Panc1 (cell line): ENCODE results near the gene SLC2A4. TPM values are rescaled to one million over a fixed set of nuclear protein-coding genes. Genes with fewer than 3 reads are reported as not detected.

ENCODE experiments used
- ATAC-seq: fragments of 200-7000 bp; cut with Tn5 transposase; 2 replicates; pipeline ENCODE4 v1.9.1; 2020; ENCODE audit warnings: mild to moderate bottlenecking, moderate library complexity
- BruUV-seq: library from RNA; stranded (reverse); fragments of 400-500 nt; replicated peaks from 2 replicates; lab custom pipeline; 2021; lab: Mats Ljungman, UMichigan
- CTCF ChIA-PET: fragments of 300-600 bp; sonication (Branson Sonifier 250); formaldehyde crosslinking; loops from one replicate; lab custom pipeline; 2022; ENCODE audit warnings: antibody characterized with exemption; lab: Charles Lee
- POLR2A ChIA-PET: fragments of 300-600 bp; sonication (Branson Sonifier 250); formaldehyde crosslinking; loops from one replicate; lab custom pipeline; 2022; ENCODE audit warnings: antibody characterized with exemption; lab: Charles Lee
- DNase-seq: peaks from one replicate; pipeline ENCODE4 v3.0.0-alpha.2; 2010; ENCODE audit warnings: low read depth, low spot score
- H3K27ac ChIP-seq: 2 replicates; pipeline ENCODE4 v1.5.1; 2011; ENCODE audit warnings: mild to moderate bottlenecking, low read length, inconsistent platforms
- H3K27me3 ChIP-seq: fragments of 200-500 bp; sonication (Bioruptor generic); 2 replicates; pipeline ENCODE4 v1.6.0; 2014; ENCODE audit warnings: low read length, inconsistent platforms; ENCODE audit not compliant: control insufficient read depth, insufficient read depth
- H3K36me3 ChIP-seq: fragments of 200-500 bp; sonication (Bioruptor generic); 2 replicates; pipeline ENCODE4 v1.5.1; 2014; ENCODE audit warnings: inconsistent platforms, mild to moderate bottlenecking, low read length, moderate library complexity; ENCODE audit not compliant: control insufficient read depth, insufficient read depth
- H3K4me1 ChIP-seq: 2 replicates; pipeline ENCODE4 v1.5.1; 2011; ENCODE audit warnings: inconsistent platforms, mild to moderate bottlenecking, low read length, moderate library complexity; ENCODE audit not compliant: control insufficient read depth, insufficient read depth
- H3K4me3 ChIP-seq, 2 experiments: 2 replicates each; pipeline ENCODE4 v1.5.1; 2011 to 2012; ENCODE audit warnings: low read depth in 2 of 2, low read length in 2 of 2, mild to moderate bottlenecking in 2 of 2, inconsistent platforms in 1 of 2, moderate library complexity in 1 of 2
- H3K9me3 ChIP-seq: fragments of 200-500 bp; sonication (Bioruptor generic); 2 replicates; pipeline ENCODE4 v1.5.1; 2014; ENCODE audit warnings: low read depth, mild to moderate bottlenecking, inconsistent platforms, low read length, moderate library complexity; ENCODE audit not compliant: control insufficient read depth, insufficient read depth
- POLR2AphosphoS5 ChIP-seq: IDR thresholded peaks from 2 replicates; pipeline ENCODE4 v1.6.1; 2012; ENCODE audit warnings: mild to moderate bottlenecking, low read depth, low read length, moderate library complexity
- SIN3A ChIP-seq: IDR thresholded peaks from 2 replicates; pipeline ENCODE4 v1.6.1; 2012; ENCODE audit warnings: low read depth, mild to moderate bottlenecking, low read length, moderate library complexity, borderline replicate concordance; ENCODE audit not compliant: insufficient read depth
- TCF7L2 ChIP-seq: IDR thresholded peaks from 2 replicates; pipeline ENCODE4 v1.6.1; 2011; ENCODE audit warnings: mild to moderate bottlenecking, low read depth, low read length, inconsistent platforms
- in situ Hi-C: cut with HindIII; loops from 2 replicates; pipeline ENCODE4 v1.10.0; 2016; ENCODE audit warnings: low sequenced_read_pairs, low pct_unique_long_range_greater_than_20kb
- intact Hi-C: fragments of 100-400 bp; cut with micrococcal nuclease; formaldehyde crosslinking; loops from one replicate; pipeline ENCODE4 v1.10.0; 2022; ENCODE audit not compliant: unreplicated experiment
- total RNA-seq: library from RNA; stranded (reverse); gene quantifications from one replicate; pipeline ENCODE4 v1.2.1, GENCODE V29; 2021; ENCODE audit not compliant: unreplicated experiment
- TF ChIP-seq, protein P1 (sequence below), 2 experiments: IDR thresholded peaks; 2 replicates each; pipeline ENCODE4 v1.6.1; 2011 to 2012; ENCODE audit warnings: low read depth in 2 of 2, control low read depth in 1 of 2, low read length in 1 of 2, mild to moderate bottlenecking in 1 of 2, moderate library complexity in 1 of 2; ENCODE audit not compliant: insufficient read depth in 1 of 2
- TF ChIP-seq, protein P2 (sequence below): fragments of 450-650 bp; IDR thresholded peaks from 2 replicates; pipeline ENCODE4 v1.5.1; 2017; ENCODE audit warnings: mild to moderate bottlenecking

Gene SLC2A4
- total RNA-seq, 1 experiment from 2014 or later = 0.31 TPM

DNA sequence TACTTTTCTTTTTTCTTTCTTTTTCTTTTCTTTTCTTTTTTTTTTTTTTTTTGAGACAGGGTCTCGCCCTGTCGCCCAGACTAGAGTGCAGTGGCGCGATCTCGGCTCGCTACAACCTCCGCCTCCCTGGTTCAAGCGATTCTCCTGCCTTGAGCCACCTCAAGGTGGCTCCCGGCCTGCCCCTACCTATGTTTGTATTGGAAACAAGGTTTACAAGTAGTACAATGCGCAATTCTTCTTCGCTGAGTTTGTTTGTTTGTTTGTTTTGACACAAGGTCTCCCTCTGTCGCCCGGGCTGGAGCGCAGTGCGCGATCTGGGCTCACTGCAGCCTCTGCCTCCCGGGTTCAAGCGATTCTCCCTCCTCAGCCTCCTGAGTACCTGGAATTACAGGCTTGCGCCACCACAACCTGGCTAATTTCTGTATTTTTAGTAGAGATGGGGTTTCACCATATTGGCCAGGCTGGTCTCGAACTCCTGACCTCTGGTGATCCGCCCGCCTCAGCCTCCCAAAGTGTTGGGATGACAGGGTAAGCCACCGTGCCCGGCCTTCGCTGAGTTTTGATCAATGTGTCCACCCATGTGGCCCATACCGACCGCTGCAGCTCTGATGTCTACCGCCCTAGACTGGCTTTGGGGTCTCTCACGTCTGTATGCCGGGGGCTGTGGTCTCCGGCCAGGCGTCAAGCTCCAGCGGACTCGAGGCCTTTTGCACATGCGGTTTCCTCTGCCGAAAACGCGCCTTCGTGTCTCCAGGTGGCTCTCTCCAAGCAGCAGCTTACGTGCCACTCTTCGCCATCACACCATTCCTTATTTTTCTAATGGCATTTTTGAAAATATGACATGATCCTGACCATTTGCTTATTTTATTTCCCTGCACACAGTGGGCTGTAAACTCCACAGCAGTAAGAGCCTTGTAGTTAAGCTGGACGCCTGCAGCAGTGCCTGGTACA, 14.0 kb downstream of the SLC2A4 start:
- DNase-seq = no peak
- ChIA-PET CTCF (interaction anchor here (0.8 kb wide), 1 partner anchor 14 kb away, joined by 4 read pairs; the partner anchor contains the start of gene SLC2A4), POLR2A (no interaction called here)
- H3K4me1 ChIP-seq = peaks cover 17% of the 10 kb centered on the region
- no peaks in the 10 kb centered on the region for H3K27me3 ChIP-seq
- in situ Hi-C loops (no loop called here), intact Hi-C loops (loop anchor here (2.0 kb wide), 1 partner anchor 15 kb away; the partner anchor contains the start of gene SLC2A4)
- H3K9me3 ChIP-seq = no peaks in the 10 kb centered on the region
- ATAC-seq = peak; percentile 47
- BruUV-seq = no TSS peak
- TF ChIP-seq POLR2AphosphoS5 (no peak), SIN3A (no peak), TCF7L2 (no peak)
- TF ChIP-seq, protein P1, sequence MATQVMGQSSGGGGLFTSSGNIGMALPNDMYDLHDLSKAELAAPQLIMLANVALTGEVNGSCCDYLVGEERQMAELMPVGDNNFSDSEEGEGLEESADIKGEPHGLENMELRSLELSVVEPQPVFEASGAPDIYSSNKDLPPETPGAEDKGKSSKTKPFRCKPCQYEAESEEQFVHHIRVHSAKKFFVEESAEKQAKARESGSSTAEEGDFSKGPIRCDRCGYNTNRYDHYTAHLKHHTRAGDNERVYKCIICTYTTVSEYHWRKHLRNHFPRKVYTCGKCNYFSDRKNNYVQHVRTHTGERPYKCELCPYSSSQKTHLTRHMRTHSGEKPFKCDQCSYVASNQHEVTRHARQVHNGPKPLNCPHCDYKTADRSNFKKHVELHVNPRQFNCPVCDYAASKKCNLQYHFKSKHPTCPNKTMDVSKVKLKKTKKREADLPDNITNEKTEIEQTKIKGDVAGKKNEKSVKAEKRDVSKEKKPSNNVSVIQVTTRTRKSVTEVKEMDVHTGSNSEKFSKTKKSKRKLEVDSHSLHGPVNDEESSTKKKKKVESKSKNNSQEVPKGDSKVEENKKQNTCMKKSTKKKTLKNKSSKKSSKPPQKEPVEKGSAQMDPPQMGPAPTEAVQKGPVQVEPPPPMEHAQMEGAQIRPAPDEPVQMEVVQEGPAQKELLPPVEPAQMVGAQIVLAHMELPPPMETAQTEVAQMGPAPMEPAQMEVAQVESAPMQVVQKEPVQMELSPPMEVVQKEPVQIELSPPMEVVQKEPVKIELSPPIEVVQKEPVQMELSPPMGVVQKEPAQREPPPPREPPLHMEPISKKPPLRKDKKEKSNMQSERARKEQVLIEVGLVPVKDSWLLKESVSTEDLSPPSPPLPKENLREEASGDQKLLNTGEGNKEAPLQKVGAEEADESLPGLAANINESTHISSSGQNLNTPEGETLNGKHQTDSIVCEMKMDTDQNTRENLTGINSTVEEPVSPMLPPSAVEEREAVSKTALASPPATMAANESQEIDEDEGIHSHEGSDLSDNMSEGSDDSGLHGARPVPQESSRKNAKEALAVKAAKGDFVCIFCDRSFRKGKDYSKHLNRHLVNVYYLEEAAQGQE (IDR thresholded peaks at IDR 0.05; ENCODE audit: insufficient read depth in 1 of 2, low read depth in 2 of 2, low read length in 1 of 2) = no peak
- TF ChIP-seq, protein P2, sequence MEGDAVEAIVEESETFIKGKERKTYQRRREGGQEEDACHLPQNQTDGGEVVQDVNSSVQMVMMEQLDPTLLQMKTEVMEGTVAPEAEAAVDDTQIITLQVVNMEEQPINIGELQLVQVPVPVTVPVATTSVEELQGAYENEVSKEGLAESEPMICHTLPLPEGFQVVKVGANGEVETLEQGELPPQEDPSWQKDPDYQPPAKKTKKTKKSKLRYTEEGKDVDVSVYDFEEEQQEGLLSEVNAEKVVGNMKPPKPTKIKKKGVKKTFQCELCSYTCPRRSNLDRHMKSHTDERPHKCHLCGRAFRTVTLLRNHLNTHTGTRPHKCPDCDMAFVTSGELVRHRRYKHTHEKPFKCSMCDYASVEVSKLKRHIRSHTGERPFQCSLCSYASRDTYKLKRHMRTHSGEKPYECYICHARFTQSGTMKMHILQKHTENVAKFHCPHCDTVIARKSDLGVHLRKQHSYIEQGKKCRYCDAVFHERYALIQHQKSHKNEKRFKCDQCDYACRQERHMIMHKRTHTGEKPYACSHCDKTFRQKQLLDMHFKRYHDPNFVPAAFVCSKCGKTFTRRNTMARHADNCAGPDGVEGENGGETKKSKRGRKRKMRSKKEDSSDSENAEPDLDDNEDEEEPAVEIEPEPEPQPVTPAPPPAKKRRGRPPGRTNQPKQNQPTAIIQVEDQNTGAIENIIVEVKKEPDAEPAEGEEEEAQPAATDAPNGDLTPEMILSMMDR = no peak
- peak overlapping the region; percentile 41 to 56 for H3K4me3 ChIP-seq
- H3K36me3 ChIP-seq = no peaks in the 10 kb centered on the region
- peak overlapping the region; percentile 68 for H3K27ac ChIP-seq

DNA sequence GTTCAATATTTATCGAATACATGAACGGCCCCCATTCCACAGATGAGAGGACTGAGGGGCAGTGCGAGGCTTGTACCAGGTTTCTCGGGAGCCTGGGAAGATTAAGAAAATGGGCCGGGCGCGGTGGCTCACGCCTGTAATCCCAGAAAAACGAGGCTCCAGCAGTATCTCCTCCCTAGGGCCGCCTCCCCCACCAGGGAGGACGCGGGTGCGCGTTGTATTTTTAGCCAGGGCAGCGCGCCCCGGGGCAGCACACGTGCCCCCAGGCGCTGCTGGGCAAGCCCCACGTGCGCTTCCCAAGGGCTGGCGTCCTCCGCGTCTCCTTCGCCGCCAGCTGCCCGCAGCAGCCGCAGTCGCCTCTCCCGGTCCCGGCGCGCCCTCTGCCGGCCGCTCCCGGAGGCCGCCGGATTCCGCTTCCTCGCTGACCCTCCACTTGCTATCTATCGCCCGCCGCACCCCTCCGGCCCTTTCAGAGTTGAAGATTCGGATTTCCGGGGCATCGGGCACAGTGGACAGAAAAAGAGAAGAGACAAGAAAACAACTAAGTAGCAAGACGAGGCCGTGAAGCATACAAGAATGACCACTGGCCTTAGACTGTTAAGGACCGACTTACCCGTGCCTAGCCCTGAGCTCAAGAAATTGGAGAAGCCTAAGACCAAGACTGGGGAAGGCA, 14.8 kb downstream of the SLC2A4 start:
- intact Hi-C loops (loop anchor here (2.0 kb wide), 1 partner anchor 16 kb away; the partner anchor contains the start of gene SLC2A4), in situ Hi-C loops (no loop called here)
- peaks cover 17% of the 10 kb centered on the region for H3K4me1 ChIP-seq
- H3K27me3 ChIP-seq = no peaks in the 10 kb centered on the region
- no peak for DNase-seq
- ChIA-PET POLR2A (no interaction called here), CTCF (interaction anchor here (0.7 to 1.3 kb wide), 4 partner anchors 15 to 1232 kb away, joined by 4 to 9 read pairs (median 4); partner anchors contain the start of gene SLC2A4)
- peak overlapping the region; percentile 57; the same call in 1 of the 2 replicates for H3K27ac ChIP-seq
- BruUV-seq = no TSS peak
- TF ChIP-seq, protein P2 = peak; percentile 96
- TF ChIP-seq, protein P1 (IDR thresholded peaks at IDR 0.05; ENCODE audit: insufficient read depth in 1 of 2, low read depth in 2 of 2, low read length in 1 of 2) = no peak
- H3K4me3 ChIP-seq = peak overlapping the region; percentile 3 to 31; a peak in 2 of 4 replicates
- peak; percentile 79 for ATAC-seq
- H3K36me3 ChIP-seq = no peaks in the 10 kb centered on the region
- H3K9me3 ChIP-seq = no peaks in the 10 kb centered on the region
